ENCODE measurements around the gene RAB15. TPM values are rescaled to one million over a fixed set of nuclear protein-coding genes. Genes with fewer than 3 reads are reported as not detected.

The RAB15 gene
- total and polyA plus RNA-seq, 2 of the 8 experiments (the other 6 are each of a cell fraction or from before 2014, with no cell fraction given): 38.8 to 58.1 TPM

- 94% methylated on average over 4 of the region's 4 CpGs; no CpG with 5 or more reads in 1 of the 2 experiments for WGBS, 2 experiments (ENCODE audit: extremely low coverage in 1 of 2, insufficient coverage in 1 of 2, insufficient read length in 1 of 2, insufficient replicate concordance in 2 of 2, low coverage in 1 of 2, low lambda C conversion rate in 2 of 2, missing lambda C conversion rate in 1 of 2)
- POLR2A ChIA-PET (ENCODE audit: partially characterized antibody): no interaction called here
These were observed 44.3 kb upstream of the RAB15 start for GRCh38 chr14:65016471-65016870.

More at GRCh38 chr14:65016471-65016870, 44.3 kb upstream of the RAB15 start:
- H3K4me2 ChIP-seq (ENCODE audit: insufficient read depth in 1 of 2, low read depth in 2 of 2, low read length in 2 of 2): no peak overlapping the region
- H3K23me2 ChIP-seq (ENCODE audit: low read depth, low read length): no peaks in the 10 kb centered on the region
- H4K20me1 ChIP-seq (replicated peaks in 1 of 2; ENCODE audit: control insufficient read depth in 1 of 2, insufficient read depth in 2 of 2, low read length in 2 of 2): no peaks in the 10 kb centered on the region
- FAIRE-seq: no peak
- CTCF ChIA-PET (ENCODE audit: partially characterized antibody): interaction anchor here (0.6 to 1.8 kb wide), 8 partner anchors 8 to 125 kb away, joined by 3 to 7 read pairs (median 3); no protein-coding TSS in a partner anchor
- H2BK20ac ChIP-seq (ENCODE audit: low read length): no peak overlapping the region
- H3K56ac ChIP-seq (replicated peaks; ENCODE audit: insufficient read length, low read depth, low read length): no peak overlapping the region
- no peak overlapping the region for H3K23ac ChIP-seq (ENCODE audit: insufficient read length)
- H2BK5ac ChIP-seq (ENCODE audit: low read depth, low read length): no peak overlapping the region
- H3K9me3 ChIP-seq (ENCODE audit: insufficient read depth in 2 of 2, low read depth in 1 of 2, low read length in 1 of 2): no peaks in the 10 kb centered on the region
- no peaks in the 10 kb centered on the region for H3K79me1 ChIP-seq (ENCODE audit: low read depth, low read length)
- H2AFZ ChIP-seq (ENCODE audit: low read length): no peak overlapping the region
- no peaks in the 10 kb centered on the region for H3K27me3 ChIP-seq (replicated peaks in 1 of 4; ENCODE audit: control insufficient read depth in 3 of 4, extremely low read depth in 1 of 4, insufficient read depth in 3 of 4, low read length in 3 of 4)
- H4K5ac ChIP-seq (ENCODE audit: insufficient read length, low read depth, low read length): no peak overlapping the region
- no peak overlapping the region for H3K27ac ChIP-seq (ENCODE audit: low read depth, low read length)
- TF ChIP-seq CTCF (IDR thresholded peaks at IDR 0.05; ENCODE audit: control extremely low read depth in 1 of 3, insufficient read depth in 1 of 3, low read depth in 1 of 3, low read length in 3 of 3): no peak
- no peak for TF ChIP-seq KDM1A (IDR thresholded peaks at IDR 0.05; ENCODE audit: borderline replicate concordance, low read length)
- TF ChIP-seq EGR1 (IDR thresholded peaks at IDR 0.05; ENCODE audit: borderline replicate concordance, low read depth, low read length): no peak
- TF ChIP-seq FOSL1 (IDR thresholded peaks at IDR 0.05; ENCODE audit: insufficient read depth, low read depth, low read length): no peak
- TF ChIP-seq EZH2 (IDR thresholded peaks at IDR 0.05; ENCODE audit: low read depth, low read length, severe bottlenecking): no peak
- TF ChIP-seq YY1 (IDR thresholded peaks at IDR 0.05; ENCODE audit: low read depth, low read length): no peak
- TF ChIP-seq NANOG (IDR thresholded peaks at IDR 0.05; ENCODE audit: insufficient read depth, low read depth, low read length, poor library complexity, severe bottlenecking): no peak
- no peaks in the 10 kb centered on the region for H3K79me2 ChIP-seq (ENCODE audit: control insufficient read depth in 1 of 2, insufficient read depth in 2 of 2, low read length in 2 of 2)
- no peaks in the 10 kb centered on the region for H3K4me1 ChIP-seq (replicated peaks in 1 of 4; ENCODE audit: control insufficient read depth in 3 of 4, insufficient read depth in 4 of 4, low read length in 3 of 4)
- H3K9ac ChIP-seq (replicated peaks in 1 of 4; ENCODE audit: extremely low read depth in 1 of 4, low read depth in 3 of 4, low read length in 3 of 4): no peak overlapping the region
- H3K18ac ChIP-seq (ENCODE audit: extremely low read depth, low read length): no peak overlapping the region
- no peak overlapping the region for H3K4me3 ChIP-seq (ENCODE audit: extremely low read depth in 1 of 4, insufficient read depth in 2 of 4, low read depth in 3 of 4, low read length in 4 of 4)
- DNase-seq (ENCODE audit: low read depth in 1 of 2, low spot score in 2 of 2): no peak
- H2BK120ac ChIP-seq (replicated peaks; ENCODE audit: low read depth, low read length): no peak overlapping the region
- H4K91ac ChIP-seq (replicated peaks; ENCODE audit: insufficient read length, low read length): no peak overlapping the region
- H2AK5ac ChIP-seq (ENCODE audit: low read depth, low read length): no peak overlapping the region
- H4K8ac ChIP-seq (ENCODE audit: extremely low read depth, insufficient read depth, low read length): no peak overlapping the region
- H3K4ac ChIP-seq (replicated peaks; ENCODE audit: insufficient read length, low read depth, low read length): no peak overlapping the region
- H3K14ac ChIP-seq (ENCODE audit: insufficient read length): no peak overlapping the region
- H3K36me3 ChIP-seq (ENCODE audit: control insufficient read depth in 2 of 4, insufficient read depth in 4 of 4, low read length in 3 of 4): peaks cover 0 to 5% (median 0%) of the 10 kb centered on the region in 4 experiments; a peak in 2 of 8 replicates
- H2BK15ac ChIP-seq (ENCODE audit: low read length): no peak overlapping the region
- no peak overlapping the region for H2BK12ac ChIP-seq (ENCODE audit: low read depth, low read length)

All from H1 (cell line).